Endothelial cell of umbilical vein (primary cell): ENCODE data around the gene VSIR. TPM values are rescaled to one million over a fixed set of nuclear protein-coding genes. Genes with fewer than 3 reads are reported as not detected.

Experiments used
- BruUV-seq: library from RNA; stranded (reverse); fragments of 400-500 nt; replicated peaks from 2 replicates; lab custom pipeline; 2021; lab: Mats Ljungman, UMichigan
- CTCF ChIA-PET: fragments of 300-600, 350-600 bp; sonication (Branson Sonifier 250); formaldehyde crosslinking; loops from one replicate; lab custom pipeline; 2021; ENCODE audit warnings: antibody characterized with exemption, inconsistent platforms; lab: Charles Lee
- POLR2A ChIA-PET: fragments of 300-600, 350-600 bp; sonication (Branson Sonifier 250); formaldehyde crosslinking; loops from one replicate; lab custom pipeline; 2021; ENCODE audit warnings: antibody characterized with exemption, inconsistent platforms; lab: Charles Lee
- DNase-seq: peaks from one replicate; pipeline ENCODE4 v3.0.0-alpha.2; 2011; ENCODE audit warnings: low read depth, low spot score
- FAIRE-seq: peaks from 2 replicates; lab custom pipeline; 2011; peaks lifted over from hg19 to GRCh38; lab: Jason Lieb, UNC
- H2AFZ ChIP-seq: 2 replicates; pipeline ENCODE4 v1.6.0; 2012; ENCODE audit warnings: low read depth, low read length, control low read depth, inconsistent platforms
- H3K27ac ChIP-seq: 2 replicates; pipeline ENCODE4 v1.5.1; 2011; ENCODE audit warnings: low read depth, mild to moderate bottlenecking, control low read depth, low read length, moderate library complexity; ENCODE audit not compliant: insufficient read depth
- H3K27me3 ChIP-seq, 2 experiments: 2 replicates each; pipeline versions ENCODE4 v1.6.0 to v1.6.1; 2011; ENCODE audit warnings: low read length in 2 of 2, mixed read lengths in 1 of 2; ENCODE audit not compliant: control insufficient read depth in 2 of 2, insufficient read depth in 2 of 2
- H3K36me3 ChIP-seq, 2 experiments: 2 replicates in 1 of 2; 3 replicates in 1 of 2; pipeline ENCODE4 v1.5.1; 2011; ENCODE audit warnings: low read length in 2 of 2, mild to moderate bottlenecking in 1 of 2, moderate library complexity in 1 of 2; ENCODE audit not compliant: control insufficient read depth in 2 of 2, insufficient read depth in 2 of 2; ENCODE audit errors: extremely low read depth in 1 of 2
- H3K4me1 ChIP-seq: 3 replicates; pipeline ENCODE4 v1.5.1; 2011; ENCODE audit warnings: mild to moderate bottlenecking, low read length; ENCODE audit not compliant: control insufficient read depth, insufficient read depth; ENCODE audit errors: extremely low read depth
- H3K4me2 ChIP-seq: 2 replicates; pipeline ENCODE4 v1.6.1; 2011; ENCODE audit warnings: low read length, control low read depth, mixed read lengths; ENCODE audit not compliant: insufficient read depth
- H3K4me3 ChIP-seq, 3 experiments: fragments of 200-600 bp in 1 of 3; sonication (generic), shearing (Covaris generic) in 1 of 3; replicated peaks in 1 of 3; 2 replicates each; pipeline ENCODE4 v1.5.1; 2011 to 2016; ENCODE audit warnings: control low read depth in 3 of 3, low read length in 3 of 3, mild to moderate bottlenecking in 2 of 3, inconsistent platforms in 1 of 3, low read depth in 1 of 3, moderate library complexity in 1 of 3; ENCODE audit not compliant: insufficient read depth in 1 of 3
- H3K79me2 ChIP-seq: 2 replicates; pipeline ENCODE4 v1.6.0; 2012; ENCODE audit warnings: low read length, inconsistent platforms; ENCODE audit not compliant: control insufficient read depth, insufficient read depth
- H3K9ac ChIP-seq: replicated peaks from 2 replicates; pipeline ENCODE3; 2011; ENCODE audit warnings: low read length, control low read depth; ENCODE audit not compliant: insufficient read depth; ENCODE audit errors: extremely low read depth
- H3K9me1 ChIP-seq: replicated peaks from 3 replicates; pipeline ENCODE4 v1.6.0; 2011; ENCODE audit warnings: mild to moderate bottlenecking, low read length; ENCODE audit not compliant: control insufficient read depth, insufficient read depth; ENCODE audit errors: extremely low read depth
- H3K9me3 ChIP-seq: replicated peaks from 2 replicates; pipeline ENCODE4 v1.5.1; 2012; ENCODE audit warnings: low read length, inconsistent platforms; ENCODE audit not compliant: control insufficient read depth, insufficient read depth
- H4K20me1 ChIP-seq: replicated peaks from 2 replicates; pipeline ENCODE3; 2011; ENCODE audit warnings: mild to moderate bottlenecking, low read length; ENCODE audit not compliant: control insufficient read depth, insufficient read depth; ENCODE audit errors: extremely low read depth
- MYC ChIP-seq: IDR thresholded peaks from one replicate; pipeline ENCODE4 v1.6.1; 2011; ENCODE audit warnings: mild to moderate bottlenecking, low read depth, low read length
- dilution Hi-C: fragments of 300-500 bp; cut with MboI; formaldehyde crosslinking; loops from one replicate; pipeline ENCODE4 v1.15.0; 2019; ENCODE audit warnings: low sequenced_read_pairs; ENCODE audit not compliant: extremely low pct_ligation_motif_present
- intact Hi-C: fragments of 100-400 bp; cut with micrococcal nuclease; formaldehyde crosslinking; loops from one replicate; pipeline ENCODE4 v1.10.0; 2022
- polyA plus RNA-seq, 4 experiments: library from polyadenylated mRNA; depleted of rRNA in 3 of 4; stranded (reverse) in 3 of 4; unstranded in 1 of 4; fragments of >200 nt; gene quantifications; 2 replicates each; pipeline versions ENCODE4 v1.2.1 to v1.2.3, GENCODE V29; 2011 to 2012; ENCODE audit warnings: missing spikeins in 1 of 4
- total RNA-seq: library from RNA; stranded (reverse); gene quantifications from 2 replicates; pipeline ENCODE4 v1.2.3, GENCODE V29; 2021
- TF ChIP-seq, protein P1 (sequence below), 2 donors: IDR thresholded peaks; 1 replicate in 1 of 2; 2 replicates in 1 of 2; pipeline ENCODE4 v1.5.1; 2011; ENCODE audit warnings: low read length in 2 of 2, mild to moderate bottlenecking in 2 of 2, moderate library complexity in 2 of 2, control low read depth in 1 of 2, inconsistent platforms in 1 of 2, low read depth in 1 of 2; ENCODE audit not compliant: insufficient read depth in 1 of 2; ENCODE audit errors: extremely low read depth in 1 of 2
- TF ChIP-seq, protein P2 (sequence below): IDR thresholded peaks from 2 replicates; pipeline ENCODE4 v1.6.1; 2011; ENCODE audit not compliant: insufficient read depth, insufficient read length

Gene VSIR
- total and polyA plus RNA-seq, 2 donors (not counting 3 experiments of a cell fraction or from before 2014, with no cell fraction given), result 4.9 to 6.3 TPM

DNA sequence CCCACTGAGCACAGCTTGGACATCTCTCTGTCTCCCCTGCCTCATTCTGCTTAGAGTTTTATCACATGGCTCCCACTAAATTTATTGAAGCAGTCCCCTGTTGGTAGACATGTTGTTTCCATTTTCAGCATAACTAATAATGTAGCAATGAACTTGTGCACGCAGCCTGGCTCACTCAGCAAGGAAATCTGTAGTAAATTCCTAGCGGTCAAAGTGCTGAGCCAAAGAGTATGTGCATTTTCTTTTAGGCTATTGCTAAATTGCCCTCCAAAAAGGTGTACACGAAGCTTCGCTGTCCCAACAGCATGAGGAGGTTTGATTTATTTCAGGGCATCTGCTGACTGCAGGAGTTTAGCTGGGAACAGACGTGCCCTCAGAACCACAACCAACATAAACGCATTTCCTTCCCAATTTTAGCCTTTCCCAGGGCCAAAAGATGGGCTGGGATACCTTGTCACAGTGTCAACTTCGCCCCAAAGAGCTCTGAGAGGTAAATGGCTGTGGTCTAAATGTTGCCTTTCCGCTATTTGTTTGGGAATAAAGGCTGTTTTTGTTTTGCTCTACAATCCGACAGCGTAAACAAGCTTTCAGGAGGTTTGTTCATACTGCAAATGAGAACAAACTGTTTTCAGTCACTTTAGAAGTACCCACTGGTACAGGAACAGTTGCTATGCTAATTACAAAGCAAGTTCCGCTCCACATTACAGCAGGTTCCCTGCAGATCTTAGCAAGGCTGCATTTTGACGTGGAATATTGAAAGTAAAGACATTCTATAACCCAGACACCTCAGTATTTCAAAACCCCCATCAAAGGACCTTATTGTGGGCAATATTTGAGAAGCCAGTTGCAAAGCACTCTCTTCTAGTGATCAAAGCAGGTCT is 16.8 kb downstream of the VSIR start:
- dilution Hi-C loops, result no loop called here
- intact Hi-C loops, result no loop called here
- H3K9me3 ChIP-seq, result no peaks in the 10 kb centered on the region
- H3K4me3 ChIP-seq, result no peak overlapping the region
- ChIA-PET POLR2A (interaction anchor here (1.3 kb wide), 1 partner anchor 10 kb away, joined by 3 read pairs; no protein-coding TSS in a partner anchor), CTCF (interaction anchor here (0.8 to 2.2 kb wide), 2 partner anchors 10 to 17 kb away, joined by 3 to 8 read pairs; partner anchors contain the start of gene VSIR)
- H3K79me2 ChIP-seq, result no peaks in the 10 kb centered on the region
- H4K20me1 ChIP-seq, result no peaks in the 10 kb centered on the region
- no peak for TF ChIP-seq MYC
- TF ChIP-seq, protein P1, sequence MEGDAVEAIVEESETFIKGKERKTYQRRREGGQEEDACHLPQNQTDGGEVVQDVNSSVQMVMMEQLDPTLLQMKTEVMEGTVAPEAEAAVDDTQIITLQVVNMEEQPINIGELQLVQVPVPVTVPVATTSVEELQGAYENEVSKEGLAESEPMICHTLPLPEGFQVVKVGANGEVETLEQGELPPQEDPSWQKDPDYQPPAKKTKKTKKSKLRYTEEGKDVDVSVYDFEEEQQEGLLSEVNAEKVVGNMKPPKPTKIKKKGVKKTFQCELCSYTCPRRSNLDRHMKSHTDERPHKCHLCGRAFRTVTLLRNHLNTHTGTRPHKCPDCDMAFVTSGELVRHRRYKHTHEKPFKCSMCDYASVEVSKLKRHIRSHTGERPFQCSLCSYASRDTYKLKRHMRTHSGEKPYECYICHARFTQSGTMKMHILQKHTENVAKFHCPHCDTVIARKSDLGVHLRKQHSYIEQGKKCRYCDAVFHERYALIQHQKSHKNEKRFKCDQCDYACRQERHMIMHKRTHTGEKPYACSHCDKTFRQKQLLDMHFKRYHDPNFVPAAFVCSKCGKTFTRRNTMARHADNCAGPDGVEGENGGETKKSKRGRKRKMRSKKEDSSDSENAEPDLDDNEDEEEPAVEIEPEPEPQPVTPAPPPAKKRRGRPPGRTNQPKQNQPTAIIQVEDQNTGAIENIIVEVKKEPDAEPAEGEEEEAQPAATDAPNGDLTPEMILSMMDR (IDR thresholded peaks at IDR 0.05; ENCODE audit: extremely low read depth in 1 of 2, insufficient read depth in 1 of 2, low read depth in 1 of 2, low read length in 2 of 2), result no peak
- TF ChIP-seq, protein P2, sequence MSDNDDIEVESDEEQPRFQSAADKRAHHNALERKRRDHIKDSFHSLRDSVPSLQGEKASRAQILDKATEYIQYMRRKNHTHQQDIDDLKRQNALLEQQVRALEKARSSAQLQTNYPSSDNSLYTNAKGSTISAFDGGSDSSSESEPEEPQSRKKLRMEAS, result no peak
- DNase-seq (no peak), FAIRE-seq (no peak)
- H3K4me1 ChIP-seq, result no peaks in the 10 kb centered on the region
- H3K36me3 ChIP-seq, result no peaks in the 10 kb centered on the region
- no peak overlapping the region for H3K9ac ChIP-seq
- H3K9me1 ChIP-seq, result no peaks in the 10 kb centered on the region
- no TSS peak for BruUV-seq
- H2AFZ ChIP-seq, result no peak overlapping the region
- H3K27me3 ChIP-seq, result peaks cover 6 to 9% of the 10 kb centered on the region in 2 experiments
- H3K27ac ChIP-seq, result no peak overlapping the region
- H3K4me2 ChIP-seq, result no peak overlapping the region
